Muscle of leg (tissue), 11 donors: ENCODE data around the gene DDX1. TPM values are rescaled to one million over a fixed set of nuclear protein-coding genes. Genes with fewer than 3 reads are reported as not detected.

Source experiments
- DNase-seq: peaks from one replicate; pipeline ENCODE4 v3.0.0; 2013
- H3K27ac ChIP-seq: one replicate; pipeline ENCODE4 v1.5.1; 2013; ENCODE audit warnings: mild to moderate bottlenecking, low read length, control low read depth
- H3K27me3 ChIP-seq: one replicate; pipeline ENCODE4 v1.6.1; 2013; ENCODE audit warnings: low read length; ENCODE audit not compliant: control insufficient read depth, insufficient read depth
- H3K36me3 ChIP-seq: one replicate; pipeline ENCODE4 v1.6.1; 2013; ENCODE audit warnings: low read length; ENCODE audit not compliant: control insufficient read depth, insufficient read depth
- H3K4me1 ChIP-seq: one replicate; pipeline ENCODE4 v1.6.1; 2013; ENCODE audit warnings: low read length; ENCODE audit not compliant: control insufficient read depth, insufficient read depth
- H3K4me3 ChIP-seq: one replicate; pipeline ENCODE4 v1.5.1; 2013; ENCODE audit warnings: low read length, control low read depth
- H3K9me3 ChIP-seq: replicated peaks from 2 replicates; pipeline ENCODE4 v1.6.1; 2013; ENCODE audit warnings: low read depth, low read length; ENCODE audit not compliant: control insufficient read depth
- WGBS: methylation state at CpG from one replicate; pipeline ENCODE4 v1.1.5; 2013; ENCODE audit warnings: missing lambda C conversion rate; ENCODE audit not compliant: insufficient coverage; 5-methylcytosine and 5-hydroxymethylcytosine counted together
- polyA plus RNA-seq, 8 donors: library from polyadenylated mRNA; unstranded; fragments of 120-200 nt; gene quantifications; one replicate each; pipeline versions ENCODE4 v1.2.1 to v1.2.3, GENCODE V29; 2013; ENCODE audit warnings: inconsistent platforms in 1 of 8, low replicate concordance in 1 of 8; ENCODE audit not compliant: insufficient read length in 8 of 8, insufficient read depth in 1 of 8
- total RNA-seq: library from RNA; stranded (reverse); fragments of 120-200 nt; gene quantifications from one replicate; pipeline ENCODE4 v1.2.4, GENCODE V29; 2013

DDX1 gene
- total and polyA plus RNA-seq, 9 donors, result 72.3 to 101 (median 94.5) TPM

GRCh38 chr2:15615301-15615920, 23.7 kb downstream of the DDX1 start:
- Histone ChIP-seq H3K9me3 (no peaks in the 10 kb centered on the region), H3K27me3 (no peaks in the 10 kb centered on the region), H3K27ac (no peak overlapping the region), H3K4me1 (no peaks in the 10 kb centered on the region), H3K4me3 (no peak overlapping the region), H3K36me3 (peaks cover 32% of the 10 kb centered on the region)
- WGBS, result no CpG with 5 or more reads among the region's 3 CpGs
- no peak for DNase-seq

- Histone ChIP-seq H3K4me3 (no peak overlapping the region), H3K4me1 (no peaks in the 10 kb centered on the region), H3K27ac (no peak overlapping the region), H3K9me3 (no peaks in the 10 kb centered on the region), H3K36me3 (peaks cover 32% of the 10 kb centered on the region), H3K27me3 (no peaks in the 10 kb centered on the region)
- DNase-seq, result no peak
- WGBS, result no CpG with 5 or more reads among the region's 4 CpGs
Observed at GRCh38 chr2:15616429-15616828, 24.8 kb downstream of the DDX1 start.

- Histone ChIP-seq H3K9me3 (no peaks in the 10 kb centered on the region), H3K27ac (no peak overlapping the region), H3K36me3 (peaks cover 36% of the 10 kb centered on the region), H3K4me3 (no peak overlapping the region), H3K27me3 (no peaks in the 10 kb centered on the region), H3K4me1 (no peaks in the 10 kb centered on the region)
- no CpG with 5 or more reads among the region's 3 CpGs for WGBS
- DNase-seq, result no peak
Observed at GRCh38 chr2:15616850-15617777, 25.4 kb downstream of the DDX1 start.

- Histone ChIP-seq H3K9me3 (no peaks in the 10 kb centered on the region), H3K27ac (no peak overlapping the region), H3K27me3 (no peaks in the 10 kb centered on the region), H3K36me3 (peaks cover 38% of the 10 kb centered on the region), H3K4me1 (no peaks in the 10 kb centered on the region), H3K4me3 (no peak overlapping the region)
- 100% methylated on average over 3 of the region's 4 CpGs for WGBS
- DNase-seq, result no peak
Observed at GRCh38 chr2:15617778-15618448, 26.2 kb downstream of the DDX1 start.

GRCh38 chr2:15618449-15618855, 26.8 kb downstream of the DDX1 start:
- Histone ChIP-seq H3K27me3 (no peaks in the 10 kb centered on the region), H3K36me3 (peaks cover 37% of the 10 kb centered on the region), H3K4me1 (no peaks in the 10 kb centered on the region), H3K9me3 (no peaks in the 10 kb centered on the region), H3K27ac (no peak overlapping the region), H3K4me3 (no peak overlapping the region)
- 95% methylated on average over 15 of the region's 16 CpGs for WGBS
- DNase-seq, result no peak

GRCh38 chr2:15619076-15619475, 27.4 kb downstream of the DDX1 start:
- Histone ChIP-seq H3K4me3 (no peak overlapping the region), H3K27me3 (no peaks in the 10 kb centered on the region), H3K36me3 (peaks cover 31% of the 10 kb centered on the region), H3K9me3 (no peaks in the 10 kb centered on the region), H3K27ac (no peak overlapping the region), H3K4me1 (no peaks in the 10 kb centered on the region)
- WGBS, result 97% methylated on average over 8 of the region's 11 CpGs
- no peak for DNase-seq

GRCh38 chr2:15619510-15619909, 27.8 kb downstream of the DDX1 start:
- no CpG with 5 or more reads among the region's 5 CpGs for WGBS
- Histone ChIP-seq H3K36me3 (peaks cover 29% of the 10 kb centered on the region), H3K4me3 (no peak overlapping the region), H3K27ac (no peak overlapping the region), H3K9me3 (no peaks in the 10 kb centered on the region), H3K4me1 (no peaks in the 10 kb centered on the region), H3K27me3 (no peaks in the 10 kb centered on the region)
- no peak for DNase-seq

- Histone ChIP-seq H3K27me3 (no peaks in the 10 kb centered on the region), H3K9me3 (no peaks in the 10 kb centered on the region), H3K4me1 (no peaks in the 10 kb centered on the region), H3K4me3 (no peak overlapping the region), H3K27ac (no peak overlapping the region), H3K36me3 (peaks cover 29% of the 10 kb centered on the region)
- no peak for DNase-seq
- 100% methylated on average over 1 of the region's 4 CpGs for WGBS
Observed at GRCh38 chr2:15619938-15620337, 28.3 kb downstream of the DDX1 start.

GRCh38 chr2:15620340-15620739, 28.7 kb downstream of the DDX1 start:
- no peak overlapping the region for H3K27ac ChIP-seq
- no peaks in the 10 kb centered on the region for H3K4me1 ChIP-seq
- no peaks in the 10 kb centered on the region for H3K9me3 ChIP-seq
- WGBS, result no CpG with 5 or more reads among the region's 2 CpGs
- H3K36me3 ChIP-seq, result peaks cover 26% of the 10 kb centered on the region
- no peak for DNase-seq
- no peaks in the 10 kb centered on the region for H3K27me3 ChIP-seq
- no peak overlapping the region for H3K4me3 ChIP-seq

GRCh38 chr2:15620857-15621471, 29.3 kb downstream of the DDX1 start:
- Histone ChIP-seq H3K4me3 (no peak overlapping the region), H3K27me3 (no peaks in the 10 kb centered on the region), H3K27ac (no peak overlapping the region), H3K9me3 (no peaks in the 10 kb centered on the region), H3K4me1 (no peaks in the 10 kb centered on the region), H3K36me3 (peaks cover 26% of the 10 kb centered on the region)
- no CpG with 5 or more reads among the region's 4 CpGs for WGBS
- DNase-seq, result no peak
